Measurements from ENCODE around the gene FBXW9. TPM values are rescaled to one million over a fixed set of nuclear protein-coding genes. Genes with fewer than 3 reads are reported as not detected.

Gene FBXW9
- total RNA-seq, 4 donors from 2014 or later: 3.8 to 7.5 (median 4.1) TPM

- no peak for ATAC-seq
Observed at GRCh38 chr19:12656899-12657571, 39.4 kb downstream of the FBXW9 start.

DNA sequence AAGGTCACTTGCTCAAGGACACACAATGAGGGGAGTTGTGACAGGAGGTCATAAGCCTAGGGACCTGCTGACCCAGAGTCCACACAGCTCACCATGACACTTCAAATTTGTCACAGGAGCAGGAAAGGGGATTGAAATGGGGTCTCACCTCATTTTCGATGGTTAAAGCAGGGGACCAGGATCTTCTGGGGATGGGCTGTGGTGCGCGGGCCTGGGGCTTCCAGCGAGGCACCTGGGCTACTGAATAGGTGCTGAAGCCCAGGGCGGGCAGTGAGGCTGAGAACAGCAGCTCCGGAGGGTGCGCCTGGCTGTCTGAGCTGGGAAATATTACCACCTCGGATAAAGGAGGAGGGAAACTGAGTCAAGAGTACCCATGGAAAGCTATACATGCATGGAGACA, 40.9 kb downstream of the FBXW9 start:
- Histone ChIP-seq H3K27me3 (no peaks in the 10 kb centered on the region), H3K4me3 (no peak overlapping the region), H3K4me1 (no peaks in the 10 kb centered on the region), H3K9me3 (no peaks in the 10 kb centered on the region), H3K36me3 (peaks cover 0 to 87% of the 10 kb centered on the region in 2 donors), H3K27ac (no peak overlapping the region)
- 89 to 100% methylated on average over 1 to 6 of the region's 8 CpGs for WGBS, 2 donors (ENCODE audit: low coverage in 1 of 2)
- no peak for ATAC-seq
- no peak for TF ChIP-seq POLR2AphosphoS5 (IDR thresholded peaks at IDR 0.05)
- TF ChIP-seq EP300 (IDR thresholded peaks at IDR 0.05): no peak
- TF ChIP-seq CTCF (IDR thresholded peaks at IDR 0.05): no peak
- no peak for TF ChIP-seq POLR2A (IDR thresholded peaks at IDR 0.05)

More at GRCh38 chr19:12656899-12657571, 39.4 kb downstream of the FBXW9 start:
- H3K27me3 ChIP-seq: no peaks in the 10 kb centered on the region
- WGBS, 2 donors (ENCODE audit: low coverage in 1 of 2): 33 to 50% methylated on average over 6 to 10 of the region's 50 CpGs
- TF ChIP-seq CTCF (IDR thresholded peaks at IDR 0.05): no peak
- no peak for TF ChIP-seq POLR2AphosphoS5 (IDR thresholded peaks at IDR 0.05)
- TF ChIP-seq POLR2A (IDR thresholded peaks at IDR 0.05): no peak
- TF ChIP-seq EP300 (IDR thresholded peaks at IDR 0.05): no peak
- H3K4me3 ChIP-seq: no peak overlapping the region
- H3K36me3 ChIP-seq: peaks cover 0 to 91% of the 10 kb centered on the region in 2 donors
- no peak overlapping the region for H3K27ac ChIP-seq
- no peaks in the 10 kb centered on the region for H3K4me1 ChIP-seq
- no peaks in the 10 kb centered on the region for H3K9me3 ChIP-seq

DNA sequence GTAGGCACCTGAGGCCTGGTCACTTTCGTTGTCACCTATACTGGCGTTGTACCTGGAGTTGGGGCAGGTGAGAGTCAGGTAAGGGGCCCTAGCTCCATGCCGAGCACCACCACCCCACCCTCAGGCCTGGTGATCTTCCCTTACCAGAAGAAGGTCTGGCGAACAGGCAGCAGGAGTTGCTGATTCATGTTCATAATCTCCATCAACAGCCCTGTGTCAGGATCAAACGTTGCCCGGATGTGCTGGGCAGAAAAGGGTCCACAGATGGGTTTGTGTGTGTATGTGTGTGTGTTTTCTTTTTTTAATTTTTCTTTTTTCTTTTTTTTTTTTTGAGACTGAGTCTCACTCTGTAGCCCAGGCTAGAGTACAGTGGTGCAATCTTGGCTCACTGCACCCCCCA, 44.2 kb downstream of the FBXW9 start:
- 90 to 92% methylated on average over 3 to 5 of the region's 6 CpGs for WGBS, 2 donors (ENCODE audit: low coverage in 1 of 2)
- peaks cover 0 to 17% (median 10%) of the 10 kb centered on the region in 3 donors for H3K4me1 ChIP-seq
- no peaks in the 10 kb centered on the region for H3K27me3 ChIP-seq
- H3K27ac ChIP-seq: no peak overlapping the region
- ATAC-seq: no peak
- H3K4me3 ChIP-seq: no peak overlapping the region
- peaks cover 0 to 54% of the 10 kb centered on the region in 2 donors for H3K36me3 ChIP-seq
- TF ChIP-seq EP300 (IDR thresholded peaks at IDR 0.05) (no peak), POLR2AphosphoS5 (IDR thresholded peaks at IDR 0.05) (no peak), CTCF (IDR thresholded peaks at IDR 0.05) (no peak), POLR2A (IDR thresholded peaks at IDR 0.05) (no peak)
- no peaks in the 10 kb centered on the region for H3K9me3 ChIP-seq

GRCh38 chr19:12649941-12650340, 46.5 kb downstream of the FBXW9 start:
- Histone ChIP-seq H3K27me3 (no peaks in the 10 kb centered on the region), H3K27ac (no peak overlapping the region), H3K36me3 (peaks cover 0 to 31% of the 10 kb centered on the region in 2 donors), H3K4me1 (peaks cover 0 to 19% (median 10%) of the 10 kb centered on the region in 3 donors), H3K4me3 (no peak overlapping the region), H3K9me3 (no peaks in the 10 kb centered on the region)
- TF ChIP-seq POLR2A (IDR thresholded peaks at IDR 0.05) (no peak), POLR2AphosphoS5 (IDR thresholded peaks at IDR 0.05) (no peak), CTCF (IDR thresholded peaks at IDR 0.05) (no peak), EP300 (IDR thresholded peaks at IDR 0.05) (no peak)
- ATAC-seq: no peak
- WGBS, 2 donors (ENCODE audit: low coverage in 1 of 2): 100% methylated on average over 2 of the region's 10 CpGs; no CpG with 5 or more reads in 1 of the 2 donors

DNA sequence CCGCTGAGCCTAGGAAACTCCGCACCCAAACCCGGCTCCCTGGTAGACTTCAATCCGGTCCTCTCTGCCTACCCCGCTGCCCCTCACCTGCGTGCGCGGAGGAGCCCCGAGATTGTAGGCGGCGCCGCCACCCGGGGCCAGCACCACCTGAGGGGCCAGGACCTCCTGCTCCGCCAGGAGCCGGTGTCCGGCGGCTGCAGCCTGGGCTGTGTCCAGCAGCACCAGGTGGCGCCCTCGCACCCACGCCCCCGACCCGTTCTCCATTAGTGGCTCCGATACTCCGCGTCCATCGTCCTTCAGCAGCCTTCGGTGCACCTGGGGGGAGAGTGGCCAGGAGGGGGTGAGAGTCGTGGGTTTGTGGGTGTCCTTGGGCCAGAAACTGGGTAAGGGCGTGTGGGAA, 48.3 kb downstream of the FBXW9 start:
- WGBS, 2 donors (ENCODE audit: low coverage in 1 of 2): 18% methylated on average over 13 of the region's 29 CpGs; no CpG with 5 or more reads in 1 of the 2 donors
- Histone ChIP-seq H3K4me3 (peak overlapping the region; percentile 37 to 48), H3K27ac (peak overlapping the region in 1 of 4 donors; percentile 41), H3K27me3 (no peaks in the 10 kb centered on the region), H3K9me3 (no peaks in the 10 kb centered on the region), H3K4me1 (peaks cover 0 to 19% (median 10%) of the 10 kb centered on the region in 3 donors), H3K36me3 (peaks cover 0 to 16% of the 10 kb centered on the region in 2 donors)
- peak; percentile 51 for ATAC-seq
- TF ChIP-seq CTCF (IDR thresholded peaks at IDR 0.05): peak in 2 of 4 experiments; percentile 16 to 56
- TF ChIP-seq POLR2AphosphoS5 (IDR thresholded peaks at IDR 0.05): no peak
- TF ChIP-seq POLR2A (IDR thresholded peaks at IDR 0.05): no peak
